Right lobe of liver (tissue), 4 donors: ENCODE results near the gene NEK10.

Source experiments
- POLR2A ChIP-seq: fragments of 450-650 bp; IDR thresholded peaks from one replicate; pipeline ENCODE4 v1.6.1; 2017; ENCODE audit warnings: antibody characterized with exemption, mild to moderate bottlenecking
- TF ChIP-seq, protein P1 (sequence below), 4 donors: fragments of 200-600 bp in 3 of 4; fragments of 450-650 bp in 1 of 4; IDR thresholded peaks; one replicate each; pipeline versions ENCODE4 v1.5.1 to v1.8.0; 2016 to 2022; ENCODE audit warnings: antibody characterized with exemption in 4 of 4, mild to moderate bottlenecking in 2 of 4
- donor health status: DM: no; HTN: no; CAD: no.
- donor health status: DM: no; HTN: no; CAD: no.
- donor health status: DM: no; HTN: yes; CAD: no.

DNA sequence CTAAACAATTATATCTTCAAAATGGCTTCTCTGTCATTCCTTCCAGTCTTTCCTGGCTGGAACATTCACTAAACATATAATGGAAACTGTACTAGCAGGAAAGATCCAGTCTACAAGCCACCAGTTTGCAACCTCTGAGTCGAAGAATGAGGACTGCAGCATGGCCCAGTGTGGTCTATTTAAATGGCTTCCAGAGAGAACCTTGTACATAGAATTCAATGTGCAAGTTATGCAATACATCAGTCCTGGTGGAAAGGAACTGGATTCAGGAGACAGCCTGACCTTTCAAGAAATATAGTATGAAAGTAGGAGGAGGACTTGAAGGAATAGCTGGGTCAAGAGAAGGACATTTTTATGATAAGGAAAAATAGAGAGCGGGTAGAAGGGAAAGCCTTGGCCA lies 49.9 kb downstream of the NEK10 start:
- TF ChIP-seq, protein P1, sequence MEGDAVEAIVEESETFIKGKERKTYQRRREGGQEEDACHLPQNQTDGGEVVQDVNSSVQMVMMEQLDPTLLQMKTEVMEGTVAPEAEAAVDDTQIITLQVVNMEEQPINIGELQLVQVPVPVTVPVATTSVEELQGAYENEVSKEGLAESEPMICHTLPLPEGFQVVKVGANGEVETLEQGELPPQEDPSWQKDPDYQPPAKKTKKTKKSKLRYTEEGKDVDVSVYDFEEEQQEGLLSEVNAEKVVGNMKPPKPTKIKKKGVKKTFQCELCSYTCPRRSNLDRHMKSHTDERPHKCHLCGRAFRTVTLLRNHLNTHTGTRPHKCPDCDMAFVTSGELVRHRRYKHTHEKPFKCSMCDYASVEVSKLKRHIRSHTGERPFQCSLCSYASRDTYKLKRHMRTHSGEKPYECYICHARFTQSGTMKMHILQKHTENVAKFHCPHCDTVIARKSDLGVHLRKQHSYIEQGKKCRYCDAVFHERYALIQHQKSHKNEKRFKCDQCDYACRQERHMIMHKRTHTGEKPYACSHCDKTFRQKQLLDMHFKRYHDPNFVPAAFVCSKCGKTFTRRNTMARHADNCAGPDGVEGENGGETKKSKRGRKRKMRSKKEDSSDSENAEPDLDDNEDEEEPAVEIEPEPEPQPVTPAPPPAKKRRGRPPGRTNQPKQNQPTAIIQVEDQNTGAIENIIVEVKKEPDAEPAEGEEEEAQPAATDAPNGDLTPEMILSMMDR (IDR thresholded peaks at IDR 0.05): no peak
- TF ChIP-seq POLR2A: no peak
